Prostate gland (tissue), 2 donors: Measurements from ENCODE around the gene UST.

ENCODE experiments used
- CTCF ChIP-seq, 4 experiments: fragments of 200-600 bp in 2 of 4; fragments of 450-650 bp in 2 of 4; sonication (generic) in 2 of 4; IDR thresholded peaks; 1 replicate in 3 of 4; 2 replicates in 1 of 4; pipeline ENCODE4 v1.5.1; 2016 to 2019; ENCODE audit warnings: antibody characterized with exemption in 4 of 4, mild to moderate bottlenecking in 2 of 4, moderate library complexity in 2 of 4
- POLR2A ChIP-seq: fragments of 450-650 bp; IDR thresholded peaks from one replicate; pipeline ENCODE4 v1.6.1; 2016; ENCODE audit warnings: antibody characterized with exemption, mild to moderate bottlenecking
- POLR2AphosphoS5 ChIP-seq: sonication (generic); formaldehyde crosslinking; IDR thresholded peaks from one replicate; pipeline ENCODE4 v1.6.1; 2017; ENCODE audit warnings: antibody characterized with exemption

GRCh38 chr6:149013586-149014344, 266.9 kb downstream of the UST start:
- TF ChIP-seq CTCF (IDR thresholded peaks at IDR 0.05), result no peak
- TF ChIP-seq POLR2A, result no peak
- no peak for TF ChIP-seq POLR2AphosphoS5
